Osteocyte (in vitro differentiated cells): Measurements from ENCODE around the gene ELMOD3. TPM values are rescaled to one million over a fixed set of nuclear protein-coding genes. Genes with fewer than 3 reads are reported as not detected.
"Not testable (repeated sequence)": the region's sequence is repeated elsewhere in the genome, so short reads cannot be mapped to it uniquely, and the experiment has no call there.

Experiments used
- DNase-seq: peaks from one replicate; pipeline ENCODE4 v3.0.0; 2021; ENCODE audit warnings: mixed read lengths; ENCODE audit not compliant: unreplicated experiment; ENCODE audit errors: extremely low spot score
- H3K27ac Mint-ChIP-seq: one replicate; pipeline ENCODE4 v1.8.0; 2021; ENCODE audit warnings: mild to moderate bottlenecking, mixed read lengths; ENCODE audit not compliant: unreplicated experiment
- H3K27me3 Mint-ChIP-seq: one replicate; pipeline ENCODE4 v1.8.0; 2021; ENCODE audit warnings: mixed read lengths; ENCODE audit not compliant: unreplicated experiment
- H3K36me3 Mint-ChIP-seq: one replicate; pipeline ENCODE4 v1.8.0; 2021; ENCODE audit warnings: mixed read lengths; ENCODE audit not compliant: unreplicated experiment
- H3K4me1 Mint-ChIP-seq: one replicate; pipeline ENCODE4 v1.8.0; 2021; ENCODE audit warnings: mixed read lengths; ENCODE audit not compliant: unreplicated experiment
- H3K4me3 Mint-ChIP-seq: one replicate; pipeline ENCODE4 v1.8.0; 2021; ENCODE audit warnings: mild to moderate bottlenecking, moderate library complexity, mixed read lengths; ENCODE audit not compliant: unreplicated experiment
- H3K9me3 Mint-ChIP-seq: one replicate; pipeline ENCODE4 v1.8.0; 2021; ENCODE audit warnings: mixed read lengths; ENCODE audit not compliant: unreplicated experiment
- CTCF ChIP-seq: fragments of 200-600 bp; sonication (generic); IDR thresholded peaks from 2 replicates; pipeline ENCODE4 v1.5.0; 2021; ENCODE audit warnings: antibody characterized with exemption, mild to moderate bottlenecking, moderate library complexity
- total RNA-seq: library from RNA; stranded (reverse); gene quantifications from 2 replicates; pipeline ENCODE4 v1.2.1, GENCODE V29; 2021

The ELMOD3 gene
- total RNA-seq, 1 donor from 2014 or later = 21.1 TPM

- no peaks in the 10 kb centered on the region for H3K9me3 Mint-ChIP-seq
- TF ChIP-seq CTCF = no peak
- H3K27ac Mint-ChIP-seq = no peak overlapping the region
- H3K4me3 Mint-ChIP-seq = no peak overlapping the region
- H3K27me3 Mint-ChIP-seq = no peaks in the 10 kb centered on the region
- H3K36me3 Mint-ChIP-seq = peaks cover 10% of the 10 kb centered on the region
- peaks cover 38% of the 10 kb centered on the region for H3K4me1 Mint-ChIP-seq
- DNase-seq = no peak
These were observed 25.4 kb upstream of the ELMOD3 start for GRCh38 chr2:85329181-85329651.

- H3K27me3 Mint-ChIP-seq, DNase-seq, H3K4me3 Mint-ChIP-seq, H3K27ac Mint-ChIP-seq, H3K36me3 Mint-ChIP-seq, H3K9me3 Mint-ChIP-seq: not testable (repeated sequence)
- H3K4me1 Mint-ChIP-seq = peaks cover 37% of the 10 kb centered on the region
These were observed 24.9 kb upstream of the ELMOD3 start for GRCh38 chr2:85329701-85330100.

- H3K27ac Mint-ChIP-seq = no peak overlapping the region
- no peaks in the 10 kb centered on the region for H3K9me3 Mint-ChIP-seq
- H3K4me3 Mint-ChIP-seq = no peak overlapping the region
- no peak for DNase-seq
- no peaks in the 10 kb centered on the region for H3K36me3 Mint-ChIP-seq
- peaks cover 23% of the 10 kb centered on the region for H3K4me1 Mint-ChIP-seq
- no peaks in the 10 kb centered on the region for H3K27me3 Mint-ChIP-seq
- TF ChIP-seq CTCF = no peak
These were observed 23.5 kb upstream of the ELMOD3 start for GRCh38 chr2:85330839-85331636.

- not testable (repeated sequence) for H3K36me3 Mint-ChIP-seq, H3K4me3 Mint-ChIP-seq, H3K9me3 Mint-ChIP-seq, H3K4me1 Mint-ChIP-seq, DNase-seq, H3K27ac Mint-ChIP-seq
- H3K27me3 Mint-ChIP-seq = peaks cover 14% of the 10 kb centered on the region
These were observed 20.7 kb upstream of the ELMOD3 start for GRCh38 chr2:85333877-85334276.

- H3K27me3 Mint-ChIP-seq = peaks cover 19% of the 10 kb centered on the region
- no peaks in the 10 kb centered on the region for H3K4me1 Mint-ChIP-seq
- TF ChIP-seq CTCF = no peak
- no peaks in the 10 kb centered on the region for H3K9me3 Mint-ChIP-seq
- H3K4me3 Mint-ChIP-seq = no peak overlapping the region
- no peak for DNase-seq
- H3K36me3 Mint-ChIP-seq = no peaks in the 10 kb centered on the region
- no peak overlapping the region for H3K27ac Mint-ChIP-seq
These were observed 19.6 kb upstream of the ELMOD3 start for GRCh38 chr2:85334928-85335327.

- Mint-ChIP-seq H3K9me3 (no peaks in the 10 kb centered on the region), H3K27me3 (peaks cover 24% of the 10 kb centered on the region), H3K27ac (no peak overlapping the region), H3K4me1 (no peaks in the 10 kb centered on the region), H3K4me3 (no peak overlapping the region), H3K36me3 (peaks cover 14% of the 10 kb centered on the region)
- DNase-seq = no peak
- TF ChIP-seq CTCF = no peak
These were observed 14.3 kb upstream of the ELMOD3 start for GRCh38 chr2:85340034-85340892.
